H9 (cell line): ENCODE results near the gene SWSAP1. TPM values are rescaled to one million over a fixed set of nuclear protein-coding genes. Genes with fewer than 3 reads are reported as not detected.

Experiments used
- DNase-seq: peaks from one replicate; pipeline ENCODE4 v3.0.0-alpha.2; 2017
- H2AFZ ChIP-seq: one replicate; pipeline ENCODE4 v1.6.1; 2013; ENCODE audit warnings: mild to moderate bottlenecking, low read length, control low read depth, moderate library complexity
- H2AK5ac ChIP-seq: 2 replicates; pipeline ENCODE4 v1.6.1; 2013; ENCODE audit warnings: low read length, control low read depth, mixed read lengths; ENCODE audit not compliant: insufficient read length
- H2BK120ac ChIP-seq: one replicate; pipeline ENCODE4 v1.6.1; 2013; ENCODE audit warnings: low read depth, mild to moderate bottlenecking, low read length, control low read depth, inconsistent platforms; ENCODE audit not compliant: poor library complexity, severe bottlenecking
- H2BK12ac ChIP-seq: 2 replicates; pipeline ENCODE4 v1.6.1; 2013; ENCODE audit warnings: low read length, control low read depth, mixed read lengths, low read depth; ENCODE audit not compliant: insufficient read length
- H2BK15ac ChIP-seq: 2 replicates; pipeline ENCODE4 v1.6.1; 2013; ENCODE audit warnings: low read depth, low read length, control low read depth
- H2BK20ac ChIP-seq: one replicate; pipeline ENCODE4 v1.6.1; 2013; ENCODE audit warnings: low read depth, mild to moderate bottlenecking, low read length, control low read depth, inconsistent platforms; ENCODE audit not compliant: poor library complexity, severe bottlenecking
- H2BK5ac ChIP-seq: 2 replicates; pipeline ENCODE4 v1.6.1; 2013; ENCODE audit warnings: low read length, control low read depth, mixed read lengths; ENCODE audit not compliant: insufficient read length
- H3K14ac ChIP-seq: 2 replicates; pipeline ENCODE4 v1.6.1; 2013; ENCODE audit warnings: low read length, control low read depth; ENCODE audit not compliant: insufficient read depth
- H3K18ac ChIP-seq: 2 replicates; pipeline ENCODE4 v1.6.1; 2013; ENCODE audit warnings: low read depth, mild to moderate bottlenecking, mixed read lengths, low read length, control low read depth; ENCODE audit not compliant: insufficient read length
- H3K23ac ChIP-seq: 2 replicates; pipeline ENCODE4 v1.6.1; 2013; ENCODE audit warnings: low read length, control low read depth, mixed read lengths, low read depth; ENCODE audit not compliant: insufficient read length
- H3K23me2 ChIP-seq: 2 replicates; pipeline ENCODE4 v1.6.1; 2013; ENCODE audit warnings: low read depth, mild to moderate bottlenecking, mixed read lengths, low read length, control low read depth; ENCODE audit not compliant: insufficient read length, poor library complexity, severe bottlenecking
- H3K27ac ChIP-seq: 2 replicates; pipeline ENCODE4 v1.5.1; 2013; ENCODE audit warnings: low read length, control low read depth, mixed read lengths, low read depth; ENCODE audit not compliant: insufficient read length
- H3K27me3 ChIP-seq: 2 replicates; pipeline ENCODE4 v1.6.1; 2013; ENCODE audit warnings: low read length, control low read depth, inconsistent platforms; ENCODE audit not compliant: insufficient read depth
- H3K4ac ChIP-seq: 2 replicates; pipeline ENCODE4 v1.6.1; 2013; ENCODE audit warnings: low read depth, mild to moderate bottlenecking, control low read depth, inconsistent platforms, low read length, moderate library complexity
- H3K4me1 ChIP-seq: 2 replicates; pipeline ENCODE4 v1.6.1; 2013; ENCODE audit warnings: low read length, control low read depth, inconsistent platforms; ENCODE audit not compliant: insufficient read depth
- H3K4me2 ChIP-seq: 2 replicates; pipeline ENCODE4 v1.6.1; 2013; ENCODE audit warnings: low read length, control low read depth, mixed read lengths; ENCODE audit not compliant: insufficient read length, insufficient read depth
- H3K56ac ChIP-seq: 2 replicates; pipeline ENCODE4 v1.6.1; 2013; ENCODE audit warnings: low read depth, mild to moderate bottlenecking, mixed read lengths, low read length, control low read depth; ENCODE audit not compliant: insufficient read length
- H3K79me1 ChIP-seq: 2 replicates; pipeline ENCODE4 v1.6.1; 2013; ENCODE audit warnings: low read depth, mild to moderate bottlenecking, moderate library complexity, low read length, control low read depth, inconsistent platforms; ENCODE audit not compliant: insufficient read depth, poor library complexity, severe bottlenecking
- H3K79me2 ChIP-seq: 2 replicates; pipeline ENCODE4 v1.6.1; 2013; ENCODE audit warnings: low read length, control low read depth, inconsistent platforms; ENCODE audit not compliant: insufficient read depth
- H3K9ac ChIP-seq: 2 replicates; pipeline ENCODE4 v1.6.1; 2013; ENCODE audit warnings: low read length, control low read depth, mixed read lengths; ENCODE audit not compliant: insufficient read length; ENCODE audit errors: extremely low read depth
- H3K9me3 ChIP-seq: one replicate; pipeline ENCODE4 v1.6.1; 2013; ENCODE audit warnings: low read depth, low read length, inconsistent platforms; ENCODE audit not compliant: control insufficient read depth
- H3T11ph ChIP-seq: one replicate; pipeline ENCODE4 v1.6.1; 2013; ENCODE audit warnings: mild to moderate bottlenecking, low read length, control low read depth, inconsistent platforms
- H4K20me1 ChIP-seq: one replicate; pipeline ENCODE4 v1.6.1; 2013; ENCODE audit not compliant: control insufficient read depth, insufficient read length, insufficient read depth
- H4K5ac ChIP-seq: 2 replicates; pipeline ENCODE4 v1.6.1; 2013; ENCODE audit warnings: low read depth, mild to moderate bottlenecking, mixed read lengths, low read length, control low read depth; ENCODE audit not compliant: insufficient read length
- H4K8ac ChIP-seq: replicated peaks from 2 replicates; pipeline ENCODE4 v1.6.1; 2013; ENCODE audit warnings: low read length, control low read depth, mixed read lengths, low read depth; ENCODE audit not compliant: insufficient read length
- H4K91ac ChIP-seq: 2 replicates; pipeline ENCODE4 v1.6.1; 2013; ENCODE audit warnings: low read depth, mild to moderate bottlenecking, moderate library complexity, mixed read lengths, low read length, control low read depth; ENCODE audit not compliant: insufficient read length
- H3K27ac Mint-ChIP-seq, 3 experiments: 2 replicates in 2 of 3; 3 replicates in 1 of 3; pipeline ENCODE4 v1.8.0; 2020 to 2021; ENCODE audit warnings: mixed read lengths in 3 of 3, mild to moderate bottlenecking in 1 of 3, moderate library complexity in 1 of 3
- H3K27me3 Mint-ChIP-seq: 2 replicates; pipeline ENCODE4 v1.8.0; 2021; ENCODE audit warnings: low read depth, mild to moderate bottlenecking, moderate library complexity, mixed read lengths
- H3K36me3 Mint-ChIP-seq, 3 experiments: 2 replicates in 2 of 3; 3 replicates in 1 of 3; pipeline ENCODE4 v1.8.0; 2020 to 2021; ENCODE audit warnings: low read depth in 3 of 3, mixed read lengths in 3 of 3; ENCODE audit not compliant: insufficient read depth in 1 of 3
- H3K4me1 Mint-ChIP-seq, 2 experiments: 2 replicates each; pipeline ENCODE4 v1.8.0; 2020; ENCODE audit warnings: mixed read lengths in 2 of 2
- H3K4me3 Mint-ChIP-seq, 2 experiments: 2 replicates in 1 of 2; 3 replicates in 1 of 2; pipeline ENCODE4 v1.8.0; 2020 to 2021; ENCODE audit warnings: mild to moderate bottlenecking in 2 of 2, mixed read lengths in 2 of 2, moderate library complexity in 1 of 2
- H3K9me3 Mint-ChIP-seq, 2 experiments: 2 replicates in 1 of 2; 3 replicates in 1 of 2; pipeline ENCODE4 v1.8.0; 2020; ENCODE audit warnings: mild to moderate bottlenecking in 2 of 2, mixed read lengths in 2 of 2, moderate library complexity in 1 of 2
- CTCF ChIP-seq: fragments of 200-600 bp; sonication (generic); conservative IDR thresholded peaks from 3 replicates; pipeline ENCODE4 v1.8.0; 2021; ENCODE audit warnings: antibody characterized with exemption, mild to moderate bottlenecking
- WGBS: extraction: QIAGEN DNeasy Blood & Tissue Kit; methylation state at CpG from one replicate; pipeline ENCODE4 v1.1.7; 2013; ENCODE audit warnings: missing lambda C conversion rate, low lambda C conversion rate, mixed read lengths; ENCODE audit not compliant: insufficient read length; ENCODE audit errors: extremely low coverage; 5-methylcytosine and 5-hydroxymethylcytosine counted together
- total RNA-seq: library from RNA; stranded (reverse); gene quantifications from 2 replicates; pipeline ENCODE4 v1.2.1, GENCODE V29; 2021

SWSAP1 gene
- total RNA-seq, 1 experiment from 2014 or later: 3.8 TPM

DNA sequence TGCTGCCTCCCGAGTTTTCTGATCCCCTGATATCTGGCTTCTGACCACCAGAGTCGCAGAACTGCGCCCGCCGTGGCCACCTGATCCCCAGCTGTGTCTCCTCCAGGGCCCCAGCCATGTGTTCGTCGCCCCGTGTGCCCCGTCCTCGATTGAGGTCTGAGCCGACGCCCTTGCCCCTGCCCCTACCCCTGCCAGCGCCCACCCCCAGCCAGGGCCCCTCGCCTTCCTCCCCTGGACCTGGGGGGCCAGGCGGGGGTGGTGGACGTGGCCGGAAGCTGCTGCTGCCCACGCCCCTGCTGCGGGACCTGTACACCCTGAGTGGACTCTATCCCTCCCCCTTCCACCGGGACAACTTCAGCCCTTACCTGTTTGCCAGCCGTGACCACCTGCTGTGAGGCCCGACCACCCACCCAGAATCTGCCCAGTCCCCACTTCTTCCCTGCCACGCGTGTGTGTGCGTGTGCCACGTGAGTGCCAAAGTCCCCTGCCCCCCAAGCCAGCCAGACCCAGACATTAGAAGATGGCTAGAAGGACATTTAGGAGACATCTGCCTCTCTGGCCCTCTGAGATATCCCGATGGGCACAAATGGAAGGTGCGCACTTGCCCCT lies 10.1 kb upstream of the SWSAP1 start:
- Histone ChIP-seq H2AFZ (no peak overlapping the region), H4K91ac (no peak overlapping the region), H3K27me3 (no peaks in the 10 kb centered on the region; the same call in 1 of the 2 replicates), H4K8ac (no peak overlapping the region), H3T11ph (no peak overlapping the region), H2BK20ac (no peak overlapping the region), H3K56ac (no peak overlapping the region), H3K14ac (no peak overlapping the region), H3K23me2 (peaks cover 12% of the 10 kb centered on the region), H2BK12ac (no peak overlapping the region), H3K9ac (no peak overlapping the region), H2BK120ac (no peak overlapping the region), H3K4me2 (no peak overlapping the region), H3K79me2 (no peaks in the 10 kb centered on the region), H4K20me1 (no peaks in the 10 kb centered on the region), H4K5ac (no peak overlapping the region), H3K4ac (no peak overlapping the region), H3K23ac (no peak overlapping the region), H2AK5ac (no peak overlapping the region), H2BK15ac (no peak overlapping the region), H3K79me1 (no peaks in the 10 kb centered on the region), H3K4me1 (no peaks in the 10 kb centered on the region; the same call in 1 of the 2 replicates), H3K18ac (no peak overlapping the region), H2BK5ac (no peak overlapping the region), H3K9me3 (no peaks in the 10 kb centered on the region), H3K27ac (no peak overlapping the region)
- peak overlapping the region in 1 of 3 experiments; percentile 16; a peak in 1 of 7 replicates for H3K27ac Mint-ChIP-seq
- H3K9me3 Mint-ChIP-seq: no peaks in the 10 kb centered on the region; a peak in 1 of 5 replicates
- H3K4me3 Mint-ChIP-seq: no peak overlapping the region
- no CpG with 5 or more reads among the region's 28 CpGs for WGBS
- peaks cover 6 to 17% of the 10 kb centered on the region in 2 experiments for H3K4me1 Mint-ChIP-seq
- TF ChIP-seq CTCF: no peak
- H3K36me3 Mint-ChIP-seq: peaks cover 2 to 8% (median 5%) of the 10 kb centered on the region in 3 experiments; a peak in 6 of 7 replicates
- peaks cover 18% of the 10 kb centered on the region for H3K27me3 Mint-ChIP-seq
- no peak for DNase-seq
